GM18508 (cell line): ENCODE data around the gene PDZRN3.

Source experiments
- ATAC-seq: cut with Tn5 transposase; IDR thresholded peaks from one replicate; pipeline ENCODE4 v1.9.1; 2021; ENCODE audit warnings: moderate number of reproducible peaks; ENCODE audit not compliant: insufficient read depth, unreplicated experiment

Gene PDZRN3

DNA sequence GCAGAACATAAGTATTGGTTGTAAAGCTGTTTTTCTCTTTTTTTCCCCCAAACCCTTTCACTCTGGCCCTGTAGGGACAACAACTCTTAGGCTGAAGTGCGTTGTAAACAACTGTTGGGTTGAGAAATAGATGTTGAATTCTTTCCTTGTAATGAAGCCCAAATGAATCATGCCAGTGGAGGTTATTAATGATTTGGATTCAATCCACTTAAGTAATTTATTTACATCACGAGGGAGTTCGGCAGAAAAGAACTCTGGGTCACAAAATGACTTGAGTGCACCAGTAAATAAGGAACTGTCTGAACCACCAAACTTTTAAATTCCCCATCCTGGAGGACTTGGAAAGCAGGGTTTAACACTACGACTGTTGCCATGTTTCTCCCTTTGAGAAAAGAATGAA is 218.9 kb downstream of the PDZRN3 start:
- no peak for ATAC-seq

GRCh38 chr3:73405000-73405399 is 219.7 kb downstream of the PDZRN3 start:
- ATAC-seq: no peak

GRCh38 chr3:73404435-73404834 is 220.3 kb downstream of the PDZRN3 start:
- ATAC-seq: no peak

DNA sequence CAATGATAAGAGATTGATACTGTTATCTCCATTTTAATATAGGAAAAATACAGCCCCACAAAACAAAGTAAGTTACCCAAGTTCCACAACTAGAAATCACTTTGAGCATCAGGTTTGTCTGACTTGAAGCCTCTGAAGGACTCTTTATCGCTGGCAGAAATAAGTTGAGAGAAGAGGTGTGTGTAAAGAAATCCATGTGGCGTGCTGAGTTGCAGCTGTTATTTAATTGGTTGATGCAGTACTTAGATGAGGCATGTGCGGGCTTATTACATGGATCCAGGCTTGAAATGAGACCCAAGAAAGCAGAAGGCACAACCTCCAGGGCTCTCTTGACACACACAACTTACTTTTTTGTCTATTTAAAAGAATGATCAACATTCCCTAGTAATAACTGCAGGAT is 221.3 kb downstream of the PDZRN3 start:
- ATAC-seq: no peak

DNA sequence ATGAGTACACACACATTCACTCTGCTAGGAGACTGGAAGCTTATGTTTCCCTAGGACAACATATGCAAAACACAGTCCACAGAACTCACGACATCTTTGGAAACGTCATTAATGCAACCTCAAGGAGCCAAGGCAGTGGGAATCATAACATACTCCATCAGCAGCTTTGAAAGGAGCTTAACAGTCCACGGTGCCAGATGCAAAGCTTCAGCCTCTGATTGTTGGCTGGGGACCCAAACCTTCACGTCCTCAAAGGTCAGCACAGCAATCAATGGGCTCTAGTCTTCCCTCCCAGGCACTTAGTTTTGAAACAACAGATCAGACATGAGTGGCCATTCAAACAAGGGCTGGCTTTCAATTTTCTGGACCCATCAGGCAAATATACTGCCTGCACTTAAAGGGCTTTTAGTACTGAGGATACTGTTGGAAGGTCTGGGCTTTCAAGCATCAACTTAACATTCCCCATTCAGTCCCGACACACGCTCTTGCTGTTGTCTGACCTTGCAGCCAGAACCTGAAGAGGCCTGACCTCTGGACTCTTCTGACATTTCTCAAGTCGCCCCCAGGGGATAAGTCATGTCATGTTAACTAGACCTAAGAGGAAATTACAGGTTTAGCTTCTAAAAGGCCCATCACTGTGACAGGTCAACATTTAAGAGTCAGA is 223.0 kb downstream of the PDZRN3 start:
- no peak for ATAC-seq

DNA sequence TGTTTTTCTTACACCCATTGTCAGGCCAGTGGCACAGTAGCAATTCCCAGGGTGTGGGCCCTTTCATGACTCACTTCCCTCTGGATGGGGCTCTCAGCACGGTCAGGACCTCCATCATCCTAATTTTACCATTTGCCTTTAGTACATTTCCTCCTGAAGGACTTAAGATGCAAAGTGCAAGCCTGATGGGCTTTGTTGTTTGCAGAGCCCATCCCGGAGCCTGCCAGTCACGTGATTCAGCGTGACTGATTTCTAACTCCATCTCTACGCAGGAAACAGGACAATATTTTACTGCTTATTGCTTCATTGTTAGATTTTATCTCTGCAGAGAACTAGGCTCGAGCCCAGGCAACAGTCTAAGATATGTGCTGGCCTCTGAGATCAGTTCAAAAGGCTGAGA is 223.7 kb downstream of the PDZRN3 start:
- no peak for ATAC-seq

GRCh38 chr3:73399666-73400253 is 225.0 kb downstream of the PDZRN3 start:
- no peak for ATAC-seq

GRCh38 chr3:73399106-73399505 is 225.6 kb downstream of the PDZRN3 start:
- ATAC-seq: no peak

DNA sequence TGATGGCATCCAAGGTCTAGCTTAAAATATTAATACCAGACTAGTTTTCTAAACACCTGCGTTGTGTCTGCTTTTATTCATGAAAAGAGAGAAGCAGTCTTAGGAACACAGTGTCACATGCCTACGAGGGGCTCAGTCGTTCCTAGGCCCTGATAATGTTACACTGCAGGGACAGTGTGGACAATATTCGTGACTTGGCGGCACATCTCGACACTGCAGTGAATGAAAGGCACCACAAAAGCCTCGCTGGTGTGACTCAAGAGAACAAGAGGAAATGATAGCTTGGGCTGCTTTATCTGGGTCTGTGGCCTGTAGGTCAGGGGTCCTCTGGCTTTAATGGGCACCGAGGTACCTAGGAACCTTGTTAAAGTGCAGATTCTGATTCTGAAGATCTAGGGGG is 226.7 kb downstream of the PDZRN3 start:
- ATAC-seq: no peak

DNA sequence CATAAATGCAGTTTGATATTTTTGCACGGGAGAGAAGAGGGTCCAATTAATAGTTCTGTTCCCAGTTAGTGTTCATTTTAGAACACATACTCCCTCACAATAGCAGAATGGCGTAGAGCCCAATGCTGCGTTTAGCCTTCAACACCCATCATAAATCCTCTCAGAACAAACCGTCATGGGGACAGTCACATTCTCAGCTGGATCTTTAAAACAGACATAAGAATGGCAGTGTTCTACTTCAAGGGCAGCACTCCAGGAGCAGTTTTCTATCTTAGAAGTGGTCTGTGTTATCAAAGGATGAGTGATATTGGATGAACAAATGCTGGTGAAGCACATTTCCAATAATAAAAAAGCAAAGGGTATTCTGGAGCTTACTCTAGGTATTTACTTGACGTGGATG is 230.5 kb downstream of the PDZRN3 start:
- ATAC-seq: no peak

DNA sequence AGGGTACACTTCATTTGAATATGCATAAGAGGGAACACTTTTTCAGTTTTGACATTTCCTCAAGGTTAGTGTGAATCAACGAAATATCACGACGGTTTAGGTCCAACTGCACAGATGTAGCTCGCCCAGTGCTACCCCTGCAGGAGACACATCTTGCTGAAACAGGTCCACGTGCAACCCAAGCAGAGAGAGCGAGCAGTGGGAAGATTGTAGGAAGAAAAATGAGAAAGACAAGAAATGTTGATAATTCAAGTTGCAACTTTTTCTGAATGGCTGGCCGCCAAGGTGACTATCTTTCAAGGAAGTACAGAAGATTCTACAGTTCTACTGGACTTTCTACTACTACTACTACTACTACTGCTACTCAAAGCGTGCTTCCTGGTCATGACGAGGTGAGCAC is 231.7 kb downstream of the PDZRN3 start:
- no peak for ATAC-seq

DNA sequence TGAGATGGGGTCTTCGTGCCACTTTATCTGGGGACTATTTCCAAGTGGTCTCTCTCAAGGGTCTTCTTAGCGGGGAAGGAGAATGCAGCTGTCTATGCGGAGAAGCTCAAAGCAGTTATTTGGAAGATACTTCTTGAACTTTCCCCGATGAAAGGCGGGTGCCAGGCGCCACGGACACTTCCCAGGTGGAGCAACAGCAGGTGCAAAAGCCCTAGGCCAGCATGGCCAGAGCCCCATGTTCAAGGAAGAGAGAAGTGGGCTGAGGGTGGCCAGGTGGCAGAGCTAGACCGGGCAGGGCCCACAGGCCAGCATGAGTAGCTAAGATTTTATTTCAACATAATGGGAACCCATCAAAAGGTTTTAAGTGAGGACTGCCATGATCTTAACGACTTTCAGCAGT is 232.8 kb downstream of the PDZRN3 start:
- ATAC-seq: no peak

DNA sequence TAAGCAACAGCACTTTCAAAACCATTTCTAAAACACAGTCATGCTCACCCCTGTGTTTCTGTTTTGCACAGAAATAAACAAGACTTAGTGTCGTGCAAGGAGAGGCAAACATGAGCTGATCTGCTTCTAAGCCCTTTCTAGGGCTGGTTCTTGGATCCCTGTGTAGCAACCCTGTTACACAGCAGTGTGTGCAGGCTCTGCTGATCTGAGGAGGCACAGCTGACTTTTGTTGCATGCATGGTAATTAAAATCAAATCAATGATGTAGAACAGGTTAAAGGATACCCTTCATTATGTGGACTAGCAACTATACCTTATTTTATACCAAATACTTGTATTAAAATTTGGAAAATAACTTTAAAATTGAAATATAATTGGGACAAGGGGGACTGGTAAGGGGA is 234.8 kb downstream of the PDZRN3 start:
- no peak for ATAC-seq

DNA sequence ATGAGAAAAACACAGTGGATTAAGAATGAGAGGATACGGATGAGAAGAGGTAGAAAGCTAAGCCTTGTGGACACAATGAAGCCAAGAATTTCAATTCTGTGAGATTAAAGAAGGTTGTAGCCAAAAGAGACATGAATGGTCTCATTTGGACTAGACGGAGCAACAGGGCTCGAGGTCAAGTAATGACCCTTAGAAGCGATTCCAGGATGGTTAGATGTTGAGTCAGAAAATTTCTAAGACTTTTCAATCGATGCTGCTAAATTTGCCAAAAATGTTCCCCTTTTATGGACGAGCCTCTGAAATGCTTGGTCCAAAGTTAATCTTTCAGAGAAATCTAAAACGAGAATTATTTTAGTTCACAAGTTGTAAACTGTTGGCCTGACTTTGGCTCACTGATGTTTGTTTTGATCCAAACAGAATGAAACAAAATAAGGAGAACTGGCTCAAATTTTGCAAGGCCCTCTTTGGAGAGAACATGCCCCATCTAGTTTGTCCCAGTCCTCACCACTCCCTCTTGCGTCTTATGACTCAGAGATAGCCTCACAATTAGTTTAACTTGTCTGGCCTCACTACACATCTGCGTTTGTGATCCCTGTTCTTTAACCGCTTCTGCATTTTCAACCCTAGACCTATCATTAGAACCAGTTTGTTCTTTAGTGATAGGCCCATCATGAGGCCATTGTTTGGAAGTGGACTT is 235.5 kb downstream of the PDZRN3 start:
- no peak for ATAC-seq

DNA sequence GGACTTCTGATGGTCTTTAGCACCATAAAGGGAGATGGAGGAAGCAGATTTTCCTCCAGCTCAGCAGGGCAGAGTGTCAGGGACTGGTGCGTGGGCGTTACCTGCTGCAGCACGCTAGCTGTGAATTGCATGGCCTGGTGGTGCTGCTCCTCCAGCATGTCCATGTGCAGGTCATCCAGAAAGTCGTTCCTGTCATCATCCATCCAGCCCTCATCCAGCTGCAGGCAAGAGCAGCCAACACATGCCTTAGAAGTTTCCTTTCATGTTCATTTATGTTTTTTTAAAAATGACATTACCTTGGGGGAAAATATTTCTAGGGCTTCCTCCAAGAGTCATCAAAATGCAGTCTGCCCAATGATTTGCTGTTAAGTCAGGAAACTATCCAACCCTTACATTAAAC is 239.2 kb downstream of the PDZRN3 start:
- ATAC-seq: no peak

GRCh38 chr3:73384091-73384906 is 240.4 kb downstream of the PDZRN3 start:
- ATAC-seq: no peak

DNA sequence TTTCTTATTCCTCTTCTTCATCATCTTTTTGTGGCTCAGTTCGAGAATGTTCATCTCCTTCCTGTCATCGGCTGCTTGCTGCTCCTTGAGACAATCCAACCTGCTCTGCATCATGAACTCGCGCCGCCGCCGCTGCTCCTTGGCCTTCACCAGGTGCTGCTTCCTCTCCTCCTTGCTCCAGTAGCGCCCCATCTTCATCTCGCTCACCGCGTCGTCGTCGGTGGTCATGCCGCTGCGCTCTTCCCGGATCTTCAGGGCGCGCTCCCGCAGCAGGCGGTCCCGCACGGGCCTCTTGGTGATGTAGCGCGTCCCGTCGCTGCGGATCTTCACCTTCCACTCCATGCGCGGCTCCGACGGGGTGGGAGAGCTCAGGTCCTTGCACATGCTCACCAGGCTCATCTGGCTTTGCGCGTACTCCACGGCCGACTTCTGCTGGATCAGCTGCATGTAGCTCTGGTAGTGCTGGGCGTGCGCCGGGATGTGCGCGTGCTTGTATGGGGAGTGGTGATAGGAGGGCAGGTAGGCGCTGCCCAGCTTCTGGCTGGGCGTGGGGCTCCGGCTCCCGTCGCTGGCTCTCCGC is 241.2 kb downstream of the PDZRN3 start:
- no peak for ATAC-seq

DNA sequence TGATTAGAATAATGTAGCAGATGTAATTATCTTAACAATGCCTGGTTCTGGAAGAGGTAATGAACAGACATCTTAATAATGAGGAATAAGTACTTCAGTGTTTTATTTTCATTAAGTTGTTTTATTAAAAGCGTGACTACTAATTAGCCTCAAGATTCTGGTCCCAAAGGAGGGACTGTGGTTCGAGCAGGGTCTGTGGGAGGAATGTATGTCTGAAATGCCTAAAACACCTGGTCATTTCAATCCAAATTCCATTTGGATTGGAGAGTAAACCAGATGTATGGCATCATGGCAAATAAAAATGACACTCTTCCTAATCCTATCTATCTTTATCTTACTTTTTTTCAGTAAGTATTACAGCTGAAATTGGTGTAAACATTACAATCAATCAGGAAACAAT is 243.2 kb downstream of the PDZRN3 start:
- no peak for ATAC-seq

GRCh38 chr3:73380735-73381532 is 243.8 kb downstream of the PDZRN3 start:
- no peak for ATAC-seq

- ATAC-seq: no peak
Measured at GRCh38 chr3:73379465-73379864, 245.3 kb downstream of the PDZRN3 start.
